Uterus (tissue), 2 donors: Measurements from ENCODE around the gene TSPAN33.

Experiments used
- CTCF ChIP-seq, 4 experiments: fragments of 200-600 bp in 2 of 4; fragments of 450-650 bp in 2 of 4; sonication (generic) in 2 of 4; IDR thresholded peaks; one replicate each; pipeline ENCODE4 v1.5.1; 2016 to 2019; ENCODE audit warnings: antibody characterized with exemption in 4 of 4, mild to moderate bottlenecking in 2 of 4, moderate library complexity in 1 of 4
- POLR2A ChIP-seq, 2 donors: fragments of 450-650 bp; IDR thresholded peaks; one replicate each; pipeline ENCODE4 v1.6.1; 2016; ENCODE audit warnings: antibody characterized with exemption in 2 of 2, mild to moderate bottlenecking in 1 of 2, moderate library complexity in 1 of 2

- TF ChIP-seq CTCF (IDR thresholded peaks at IDR 0.05) (no peak), POLR2A (IDR thresholded peaks at IDR 0.05) (no peak)
These were observed 42.8 kb upstream of the TSPAN33 start for GRCh38 chr7:129101746-129102145.
